Astrocyte of the spinal cord (primary cell): ENCODE data around the gene STAC.

Experiments used
- DNase-seq: peaks from one replicate; pipeline ENCODE4 v3.0.0; 2011; ENCODE audit warnings: low read depth, low spot score
- H3K4me3 ChIP-seq: 2 replicates; pipeline ENCODE4 v1.5.1; 2011; ENCODE audit warnings: low read depth, mild to moderate bottlenecking, low read length, moderate library complexity
- in situ Hi-C: cut with HindIII; loops from 2 replicates; pipeline ENCODE4 v1.10.0; 2017; ENCODE audit warnings: low sequenced_read_pairs
- TF ChIP-seq, protein P1 (sequence below): IDR thresholded peaks from 2 replicates; pipeline ENCODE4 v1.5.1; 2012; ENCODE audit warnings: low read depth, mild to moderate bottlenecking, low read length, inconsistent platforms

Gene STAC, protein sequence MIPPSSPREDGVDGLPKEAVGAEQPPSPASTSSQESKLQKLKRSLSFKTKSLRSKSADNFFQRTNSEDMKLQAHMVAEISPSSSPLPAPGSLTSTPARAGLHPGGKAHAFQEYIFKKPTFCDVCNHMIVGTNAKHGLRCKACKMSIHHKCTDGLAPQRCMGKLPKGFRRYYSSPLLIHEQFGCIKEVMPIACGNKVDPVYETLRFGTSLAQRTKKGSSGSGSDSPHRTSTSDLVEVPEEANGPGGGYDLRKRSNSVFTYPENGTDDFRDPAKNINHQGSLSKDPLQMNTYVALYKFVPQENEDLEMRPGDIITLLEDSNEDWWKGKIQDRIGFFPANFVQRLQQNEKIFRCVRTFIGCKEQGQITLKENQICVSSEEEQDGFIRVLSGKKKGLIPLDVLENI

DNA sequence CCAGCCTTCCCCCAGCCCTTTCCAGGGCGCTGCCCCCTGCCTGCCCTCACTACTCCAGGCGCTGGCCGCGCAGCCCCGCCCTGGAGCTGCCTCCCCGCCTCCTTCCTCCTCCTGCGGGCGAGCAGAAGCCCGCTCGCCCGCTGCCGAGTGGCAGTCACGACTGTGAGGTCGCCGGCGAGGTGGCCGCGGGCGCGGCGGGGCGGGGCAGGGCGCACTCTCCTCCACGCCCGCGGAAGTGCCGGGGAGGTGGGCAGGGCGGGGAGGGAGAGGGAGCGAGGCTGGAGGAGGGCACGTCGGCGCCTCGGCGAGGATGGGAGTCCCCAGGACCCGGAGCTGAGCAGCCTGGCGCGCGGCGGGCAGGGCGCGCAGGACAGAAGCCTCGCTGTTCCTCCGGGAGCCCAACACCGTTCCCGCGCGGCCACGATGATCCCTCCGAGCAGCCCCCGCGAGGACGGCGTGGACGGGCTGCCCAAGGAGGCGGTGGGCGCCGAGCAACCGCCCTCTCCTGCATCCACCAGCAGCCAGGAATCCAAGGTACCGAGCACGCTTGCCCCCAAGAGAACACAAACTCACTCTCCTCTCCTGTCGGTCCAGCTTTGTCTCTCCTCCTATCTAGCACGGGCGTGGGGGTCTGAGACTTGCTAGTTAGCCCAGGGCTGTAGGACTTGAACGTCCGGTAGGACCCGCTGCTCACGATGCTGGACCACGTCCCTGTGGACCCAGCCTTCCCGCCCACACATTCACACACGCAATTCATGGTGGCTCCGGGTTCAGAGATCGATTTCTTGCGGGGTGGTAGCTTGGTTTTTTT is at the start of gene STAC:
TSS of gene STAC (plus strand) at position 284 of the 811 bp plus-strand sequence. CDS start at position 424, 140 bp downstream.
- peak; percentile 30 for DNase-seq
- in situ Hi-C loops = no loop called here
- TF ChIP-seq, protein P1, sequence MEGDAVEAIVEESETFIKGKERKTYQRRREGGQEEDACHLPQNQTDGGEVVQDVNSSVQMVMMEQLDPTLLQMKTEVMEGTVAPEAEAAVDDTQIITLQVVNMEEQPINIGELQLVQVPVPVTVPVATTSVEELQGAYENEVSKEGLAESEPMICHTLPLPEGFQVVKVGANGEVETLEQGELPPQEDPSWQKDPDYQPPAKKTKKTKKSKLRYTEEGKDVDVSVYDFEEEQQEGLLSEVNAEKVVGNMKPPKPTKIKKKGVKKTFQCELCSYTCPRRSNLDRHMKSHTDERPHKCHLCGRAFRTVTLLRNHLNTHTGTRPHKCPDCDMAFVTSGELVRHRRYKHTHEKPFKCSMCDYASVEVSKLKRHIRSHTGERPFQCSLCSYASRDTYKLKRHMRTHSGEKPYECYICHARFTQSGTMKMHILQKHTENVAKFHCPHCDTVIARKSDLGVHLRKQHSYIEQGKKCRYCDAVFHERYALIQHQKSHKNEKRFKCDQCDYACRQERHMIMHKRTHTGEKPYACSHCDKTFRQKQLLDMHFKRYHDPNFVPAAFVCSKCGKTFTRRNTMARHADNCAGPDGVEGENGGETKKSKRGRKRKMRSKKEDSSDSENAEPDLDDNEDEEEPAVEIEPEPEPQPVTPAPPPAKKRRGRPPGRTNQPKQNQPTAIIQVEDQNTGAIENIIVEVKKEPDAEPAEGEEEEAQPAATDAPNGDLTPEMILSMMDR = no peak
- peak within 1 kb of the TSS; percentile 74 for H3K4me3 ChIP-seq

DNA sequence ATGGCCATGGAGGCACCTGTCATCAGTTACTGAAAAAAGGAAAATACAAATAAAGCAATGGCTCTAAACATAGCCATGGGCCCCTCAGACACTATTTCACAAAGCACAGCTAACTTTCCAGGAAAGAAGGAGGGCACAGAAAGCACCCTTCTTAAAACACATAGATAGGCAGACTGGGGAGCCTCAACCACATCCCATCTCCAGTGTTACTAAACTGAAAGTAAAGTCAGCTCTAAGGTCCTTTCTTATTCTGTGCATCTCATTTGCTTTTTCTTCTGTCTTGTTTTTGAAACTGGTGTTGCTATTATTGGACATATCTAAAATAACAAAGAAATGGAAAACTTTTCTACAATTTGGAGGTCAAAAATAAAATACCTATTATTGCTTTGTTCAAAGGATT is 48.2 kb upstream of the STAC start:
- no peak overlapping the region for H3K4me3 ChIP-seq
- in situ Hi-C loops = no loop called here
- no peak for DNase-seq
- TF ChIP-seq, protein P1 = no peak

DNA sequence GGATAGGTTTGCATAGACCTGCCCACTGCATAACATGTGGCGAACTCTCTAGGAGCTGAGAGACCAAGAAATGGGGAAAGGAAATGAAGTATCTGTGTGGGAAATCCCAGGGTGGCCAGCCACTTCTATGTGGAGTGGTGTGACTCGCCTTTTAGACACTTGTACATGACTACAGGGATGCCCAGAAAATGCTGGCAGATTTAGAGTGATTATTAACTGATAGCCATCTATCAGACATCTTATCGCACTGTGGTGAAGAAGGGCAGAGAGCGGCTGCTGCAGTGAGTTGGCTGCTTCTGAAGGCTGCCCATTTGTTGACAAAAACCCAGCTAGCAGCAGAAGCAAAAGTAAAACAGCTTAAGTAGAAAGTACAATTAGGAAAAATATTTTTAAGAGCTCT is 18.1 kb upstream of the STAC start:
- H3K4me3 ChIP-seq = no peak overlapping the region
- TF ChIP-seq, protein P1 = no peak
- in situ Hi-C loops = no loop called here
- peak; percentile 39 for DNase-seq

DNA sequence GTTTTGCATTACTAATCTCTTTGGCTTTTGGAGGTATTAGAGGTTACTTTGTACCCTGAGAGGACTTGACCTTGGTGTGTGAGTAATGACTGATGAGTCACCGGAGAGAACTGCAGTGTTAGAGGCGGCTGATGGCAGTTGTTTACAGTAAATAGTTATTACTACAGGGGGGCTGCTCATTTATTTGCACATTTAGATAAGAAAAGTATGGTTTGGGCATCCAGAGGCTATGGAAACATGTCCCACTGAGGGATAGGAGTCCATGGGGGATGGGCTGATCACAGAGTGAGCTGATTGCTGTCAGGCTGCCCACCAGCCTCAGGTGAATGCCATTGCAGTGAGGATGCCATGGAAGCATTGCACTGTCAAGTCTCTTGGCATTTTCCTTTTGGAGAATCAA is 17.3 kb upstream of the STAC start:
- peak; percentile 57 for DNase-seq
- in situ Hi-C loops = no loop called here
- no peak overlapping the region for H3K4me3 ChIP-seq
- TF ChIP-seq, protein P1 = no peak

DNA sequence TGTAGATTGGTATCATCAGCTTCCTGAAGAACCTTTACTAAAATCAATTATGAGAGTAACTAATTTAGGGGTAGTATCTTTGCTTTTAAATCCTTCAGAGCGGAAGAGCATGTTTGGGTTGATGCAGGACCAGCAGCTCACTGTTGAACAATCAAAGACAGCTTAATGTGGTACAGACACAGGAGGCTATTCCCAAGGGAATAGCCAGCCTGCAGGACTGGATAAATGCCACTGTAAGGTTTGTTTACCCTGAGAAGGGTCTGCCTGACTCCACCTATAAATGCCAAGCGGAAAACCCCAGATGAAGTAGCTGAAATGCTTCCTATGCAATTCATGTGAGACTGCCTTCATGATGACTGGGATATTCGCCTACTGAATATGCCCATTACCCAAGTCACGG is 16.0 kb upstream of the STAC start:
- TF ChIP-seq, protein P1 = no peak
- H3K4me3 ChIP-seq = no peak overlapping the region
- in situ Hi-C loops = no loop called here

DNA sequence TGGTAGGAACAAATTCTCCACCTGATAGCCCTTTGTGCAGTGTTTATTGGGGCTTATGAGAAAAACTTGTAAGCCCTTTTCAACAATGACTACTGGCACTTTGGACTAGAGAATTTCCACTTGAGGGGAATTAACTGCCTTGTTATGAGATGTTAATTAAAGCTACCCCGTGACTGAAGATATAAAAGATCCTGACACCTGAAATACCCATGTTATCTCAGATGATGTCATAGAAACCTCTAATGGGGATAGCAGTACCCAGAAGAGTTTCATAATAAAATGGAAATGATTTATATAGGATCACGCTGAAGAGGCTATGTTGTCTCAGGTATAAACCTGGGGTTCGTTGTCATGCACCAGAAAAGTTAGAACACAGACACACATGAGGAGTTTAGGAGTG is 14.5 kb upstream of the STAC start:
- no peak for DNase-seq
- TF ChIP-seq, protein P1 = no peak
- in situ Hi-C loops = no loop called here
- no peak overlapping the region for H3K4me3 ChIP-seq

More for the DNA sequence above, 16.0 kb upstream of the STAC start:
- DNase-seq = no peak
